HG03159 (cell line): ENCODE measurements around the gene PDE7B.

Source experiments
- ATAC-seq: cut with Tn5 transposase; IDR thresholded peaks from one replicate; pipeline ENCODE4 v1.9.1; 2021; ENCODE audit warnings: mild to moderate bottlenecking, moderate library complexity; ENCODE audit not compliant: unreplicated experiment

Gene PDE7B

GRCh38 chr6:136173519-136174507 lies 322.3 kb downstream of the PDE7B start:
- no peak for ATAC-seq

GRCh38 chr6:136174510-136174909 lies 323.0 kb downstream of the PDE7B start:
- ATAC-seq, result no peak

DNA sequence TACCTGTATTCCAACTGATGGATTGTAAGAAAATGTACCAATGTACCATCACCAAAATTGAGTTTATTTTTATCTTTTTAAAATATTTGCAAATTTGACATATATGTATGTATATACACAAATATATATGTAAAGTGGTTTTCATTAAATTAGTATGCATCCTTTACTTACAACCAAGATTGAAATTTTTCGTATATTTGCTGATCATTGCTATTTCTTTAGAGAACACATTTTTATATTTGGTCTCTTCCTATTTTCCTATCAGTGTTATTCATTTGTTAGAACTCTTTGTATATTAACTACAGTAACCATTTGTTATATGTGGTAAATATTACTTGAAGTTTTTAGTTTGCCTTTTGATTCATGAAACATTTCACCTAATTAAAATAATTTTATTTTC lies 324.4 kb downstream of the PDE7B start:
- ATAC-seq, result no peak

DNA sequence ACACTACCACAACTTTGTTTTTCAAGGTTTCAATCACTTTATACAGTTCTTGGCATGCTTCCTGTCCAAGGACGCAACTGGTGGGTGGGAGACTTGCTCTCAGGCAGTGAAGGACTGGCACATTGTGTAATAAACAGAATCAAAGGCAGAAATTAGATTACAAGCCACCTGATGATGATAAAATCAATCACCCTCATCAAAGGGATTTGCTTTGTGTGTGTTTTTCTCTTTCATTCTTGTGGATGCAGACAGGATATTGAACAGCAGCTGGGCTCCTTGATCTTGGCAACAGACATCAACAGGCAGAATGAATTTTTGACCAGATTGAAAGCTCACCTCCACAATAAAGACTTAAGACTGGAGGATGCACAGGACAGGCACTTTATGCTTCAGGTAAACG lies 327.2 kb downstream of the PDE7B start:
- ATAC-seq, result no peak

GRCh38 chr6:136180704-136181511 lies 329.4 kb downstream of the PDE7B start:
- ATAC-seq, result no peak

- ATAC-seq, result no peak
These were observed 330.0 kb downstream of the PDE7B start for GRCh38 chr6:136181512-136181833.

DNA sequence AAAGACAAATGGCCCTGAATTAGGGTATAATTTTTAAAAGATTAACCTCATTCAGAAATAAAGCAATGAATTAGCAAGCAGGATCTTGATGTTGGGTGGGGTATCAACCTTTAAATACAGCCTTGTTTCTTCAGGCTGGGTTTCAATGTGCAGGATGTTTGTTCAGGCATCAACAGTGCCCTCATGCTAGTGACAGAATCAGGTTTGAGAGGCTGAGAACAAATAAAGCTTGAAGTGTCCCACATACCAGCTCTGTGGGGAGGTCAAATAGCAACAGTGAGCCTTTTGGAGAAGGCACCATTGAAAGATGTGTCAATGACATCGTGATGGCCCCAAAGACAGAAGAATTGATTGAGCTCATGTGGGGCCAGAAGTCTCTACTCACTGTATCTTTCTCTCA lies 330.4 kb downstream of the PDE7B start:
- ATAC-seq, result no peak

GRCh38 chr6:136184738-136185137 lies 333.2 kb downstream of the PDE7B start:
- ATAC-seq, result no peak

- ATAC-seq, result no peak
These were observed 334.9 kb downstream of the PDE7B start for GRCh38 chr6:136186363-136186762.

GRCh38 chr6:136188486-136188885 lies 337.0 kb downstream of the PDE7B start:
- no peak for ATAC-seq

DNA sequence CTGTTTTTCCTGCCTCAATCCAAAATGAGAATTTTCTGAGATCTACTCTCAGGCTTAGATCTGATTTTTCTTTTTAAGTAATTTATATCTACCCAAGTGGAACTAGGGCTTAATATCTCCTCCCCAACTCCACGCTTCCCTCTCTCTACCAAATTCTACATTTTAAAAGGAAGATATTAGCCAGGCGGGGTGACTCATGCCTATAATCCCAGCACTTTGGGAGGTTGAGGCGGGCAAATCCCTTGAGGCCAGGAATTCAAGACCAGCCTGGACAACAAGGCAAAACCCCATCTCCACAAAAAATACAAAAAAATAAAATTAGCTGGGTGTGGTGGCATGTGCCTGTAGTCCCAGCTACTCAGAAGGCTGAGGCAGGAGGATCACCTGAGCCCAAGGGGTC lies 337.6 kb downstream of the PDE7B start:
- ATAC-seq, result no peak

DNA sequence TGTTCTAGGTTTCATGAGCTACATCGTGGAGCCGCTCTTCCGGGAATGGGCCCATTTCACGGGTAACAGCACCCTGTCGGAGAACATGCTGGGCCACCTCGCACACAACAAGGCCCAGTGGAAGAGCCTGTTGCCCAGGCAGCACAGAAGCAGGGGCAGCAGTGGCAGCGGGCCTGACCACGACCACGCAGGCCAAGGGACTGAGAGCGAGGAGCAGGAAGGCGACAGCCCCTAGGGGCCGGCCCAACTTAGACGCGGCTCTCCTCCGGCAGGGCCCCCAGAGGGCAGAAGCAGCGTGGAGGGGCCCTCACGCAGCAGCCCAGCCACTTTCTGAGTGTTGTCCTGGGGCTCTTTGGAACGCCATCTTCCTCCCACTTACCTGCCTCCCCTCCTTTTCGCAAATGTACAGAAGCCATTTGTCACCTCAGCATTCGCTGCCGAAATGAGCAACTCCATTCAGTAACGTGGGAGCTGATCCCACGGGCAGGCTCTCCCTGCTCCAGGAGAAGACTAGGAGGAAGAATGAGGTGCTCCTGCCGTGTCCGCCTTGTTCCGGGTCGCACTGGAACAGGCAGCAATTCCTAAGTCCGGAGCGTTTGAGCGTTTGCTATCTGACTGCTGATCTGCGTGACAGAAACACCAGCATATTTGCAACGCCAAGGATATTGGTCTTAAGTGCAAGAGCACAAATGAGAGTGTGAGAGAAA lies 340.3 kb downstream of the PDE7B start:
- ATAC-seq, result no peak

DNA sequence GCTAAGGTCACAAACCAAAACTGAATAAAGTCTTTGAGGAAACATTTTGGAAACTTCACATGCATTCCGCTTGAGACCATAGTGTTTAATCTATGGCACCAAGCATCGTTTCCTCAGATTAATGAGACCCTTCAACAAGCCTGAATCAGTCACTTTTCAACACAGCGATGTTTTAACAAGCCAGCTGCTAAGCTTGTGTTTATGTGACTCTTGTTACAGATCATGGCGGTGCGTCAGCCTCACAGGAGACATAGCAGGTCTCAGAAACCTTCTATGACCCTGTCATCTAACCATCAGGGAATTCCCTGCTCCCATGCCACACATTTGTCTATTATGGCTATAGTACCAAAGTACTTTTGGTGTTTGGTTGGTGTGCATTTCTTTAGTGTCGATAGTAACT lies 341.4 kb downstream of the PDE7B start:
- no peak for ATAC-seq

DNA sequence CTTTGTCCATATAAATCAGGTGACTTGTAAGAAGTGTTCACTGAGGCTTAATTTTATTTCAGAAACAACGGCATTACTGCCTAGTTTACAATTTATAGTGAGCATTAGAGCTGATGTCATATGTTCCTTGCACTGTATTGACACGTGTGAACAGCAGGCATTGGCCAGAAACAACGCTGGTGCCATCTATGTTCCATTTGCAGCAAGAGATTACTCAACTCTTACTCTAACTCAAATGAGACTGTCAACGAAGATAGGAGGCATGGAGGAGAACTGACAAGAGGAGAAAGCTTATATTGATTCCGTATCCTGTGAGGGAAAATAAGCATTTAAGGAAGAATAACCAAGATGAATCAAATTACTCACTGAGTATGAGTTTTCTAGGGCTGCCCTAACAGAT lies 350.2 kb downstream of the PDE7B start:
- no peak for ATAC-seq

DNA sequence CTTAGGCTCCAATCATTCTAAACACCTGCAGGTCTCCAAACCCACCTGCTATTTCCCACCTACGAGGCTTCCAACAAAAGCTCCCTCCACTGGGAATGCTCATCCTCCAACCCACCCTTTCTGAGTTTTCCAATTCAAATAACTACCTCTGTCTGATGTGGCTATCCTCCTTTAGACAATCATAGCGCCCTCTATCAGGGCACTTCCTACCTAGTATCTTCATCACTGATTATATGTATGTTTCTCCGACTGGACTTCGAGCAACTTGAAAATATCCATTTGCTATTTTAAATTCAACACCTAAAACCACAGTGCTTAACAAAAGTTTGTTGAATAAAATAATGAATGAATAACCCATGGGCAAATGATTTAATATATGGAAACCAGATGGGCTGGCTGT lies 357.3 kb downstream of the PDE7B start:
- ATAC-seq, result no peak

DNA sequence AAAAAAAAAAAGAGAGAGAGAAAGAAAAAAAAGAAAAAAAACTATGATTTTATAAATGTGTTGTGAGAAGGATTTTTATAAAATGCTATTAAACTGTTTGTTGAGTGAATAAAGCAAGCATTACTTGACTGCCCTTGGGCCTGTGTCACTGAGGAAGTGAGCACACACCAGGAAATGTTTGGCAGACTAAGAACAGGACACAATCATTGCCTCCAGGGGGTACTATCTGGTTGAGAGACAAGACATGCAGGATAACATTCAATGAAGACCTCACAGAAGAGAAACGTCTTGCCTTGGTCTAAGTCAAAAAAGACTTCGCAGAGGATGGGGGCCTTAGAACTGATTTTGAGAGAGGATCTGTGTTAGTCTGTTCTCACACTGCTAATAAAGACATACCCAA lies 358.0 kb downstream of the PDE7B start:
- ATAC-seq, result no peak

- no peak for ATAC-seq
These were observed 359.1 kb downstream of the PDE7B start for GRCh38 chr6:136210398-136211165.

- no peak for ATAC-seq
These were observed 361.1 kb downstream of the PDE7B start for GRCh38 chr6:136212608-136213007.

- ATAC-seq, result no peak
These were observed 361.6 kb downstream of the PDE7B start for GRCh38 chr6:136213012-136213539.

DNA sequence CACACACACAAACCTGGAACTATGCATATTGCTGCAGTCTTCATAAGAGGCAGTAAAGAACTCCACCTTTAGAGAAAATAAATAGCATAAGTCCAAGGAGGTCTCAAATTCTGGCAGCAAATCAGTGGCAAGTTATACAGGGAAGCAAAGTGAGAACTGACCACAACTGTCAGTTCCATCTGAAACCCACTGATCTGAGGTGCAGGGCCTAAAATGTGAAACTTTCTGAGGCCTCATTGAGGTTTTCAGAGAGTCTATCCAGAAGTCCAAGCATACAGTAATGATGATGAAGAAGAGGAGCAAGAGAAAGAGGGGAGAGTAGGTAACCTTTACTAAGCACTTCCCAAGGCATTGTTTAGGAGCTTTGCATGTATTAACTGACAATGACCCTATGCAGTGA lies 362.4 kb downstream of the PDE7B start:
- ATAC-seq, result no peak
